ENCODE data around the gene NF1.
"Not testable (repeated sequence)": the region's sequence is repeated elsewhere in the genome, so short reads cannot be mapped to it uniquely, and the experiment has no call there.

- not testable (repeated sequence) for TF ChIP-seq CTCF, POLR2A (IDR thresholded peaks at IDR 0.05)
Measured at GRCh38 chr17:31312223-31312622, 217.4 kb downstream of the NF1 start.
